Naive thymus-derived CD8-positive, alpha-beta T cell (primary cell): Measurements from ENCODE around the gene ACER1. TPM values are rescaled to one million over a fixed set of nuclear protein-coding genes. Genes with fewer than 3 reads are reported as not detected.

ENCODE experiments used
- ATAC-seq, 2 donors: fragments of 150-1000 bp; cut with Tn5 transposase in 1 of 2; sonication (Bioruptor Pico), chemical (Tn5 transposase) in 1 of 2; 1 replicate in 1 of 2; 2 replicates in 1 of 2; pipeline ENCODE4 v1.10.0; 2021; ENCODE audit warnings: mild to moderate bottlenecking in 2 of 2, moderate library complexity in 2 of 2
- POLR2A ChIA-PET: fragments of 350-600 bp; sonication (Branson Sonifier 250); formaldehyde crosslinking; loops from one replicate; lab custom pipeline; 2021; ENCODE audit warnings: antibody characterized with exemption; lab: Charles Lee
- DNase-seq, 10 donors: peaks; one replicate each; pipeline versions ENCODE4 v3.0.0 to v3.0.0-alpha.2; 2020 to 2022
- H3K27ac Mint-ChIP-seq, 10 donors: one replicate each; pipeline ENCODE4 v1.8.0; 2020 to 2022; ENCODE audit warnings: mild to moderate bottlenecking in 10 of 10, mixed read lengths in 10 of 10, moderate library complexity in 4 of 10, inconsistent platforms in 1 of 10
- H3K27me3 Mint-ChIP-seq, 5 donors: one replicate each; pipeline ENCODE4 v1.8.0; 2021 to 2022; ENCODE audit warnings: mixed read lengths in 5 of 5
- H3K36me3 Mint-ChIP-seq, 3 donors: one replicate each; pipeline ENCODE4 v1.8.0; 2020 to 2022; ENCODE audit warnings: mixed read lengths in 3 of 3, mild to moderate bottlenecking in 2 of 3, inconsistent platforms in 1 of 3
- H3K4me1 Mint-ChIP-seq, 4 donors: one replicate each; pipeline ENCODE4 v1.8.0; 2021 to 2022; ENCODE audit warnings: mixed read lengths in 4 of 4
- H3K4me3 Mint-ChIP-seq, 10 donors: one replicate each; pipeline ENCODE4 v1.8.0; 2020 to 2022; ENCODE audit warnings: mild to moderate bottlenecking in 10 of 10, mixed read lengths in 10 of 10, moderate library complexity in 6 of 10, inconsistent platforms in 1 of 10
- H3K9me3 Mint-ChIP-seq, 9 donors: one replicate each; pipeline ENCODE4 v1.8.0; 2020 to 2022; ENCODE audit warnings: mixed read lengths in 9 of 9, mild to moderate bottlenecking in 3 of 9, inconsistent platforms in 1 of 9, moderate library complexity in 1 of 9
- polyA plus RNA-seq, 3 donors: library from polyadenylated mRNA; unstranded; fragments of 300-500 nt; fragmentation: Illumina TruSeq; gene quantifications; one replicate each; pipeline ENCODE4 v1.2.3, GENCODE V29; 2021
- total RNA-seq, 8 experiments: library from RNA in 2 of 8; stranded (reverse) in 2 of 8; gene quantifications; one replicate each; pipeline ENCODE4 v1.2.3 and lab custom pipeline; 2021 to 2026

Gene ACER1
- total and polyA plus RNA-seq, 5 experiments from 2014 or later: 0.91 to 2.6 (median 1.4) TPM

GRCh38 chr19:6279620-6279930 lies 53.8 kb downstream of the ACER1 start:
- H3K4me1 Mint-ChIP-seq: peaks cover 29 to 52% (median 47%) of the 10 kb centered on the region in 4 donors

GRCh38 chr19:6278740-6279619 lies 54.4 kb downstream of the ACER1 start:
- H3K4me1 Mint-ChIP-seq: peaks cover 29 to 57% (median 53%) of the 10 kb centered on the region in 4 donors
- no peaks in the 10 kb centered on the region for H3K27me3 Mint-ChIP-seq
- peak overlapping the region; percentile 79 to 97 (median 91) for H3K4me3 Mint-ChIP-seq
- no peaks in the 10 kb centered on the region for H3K36me3 Mint-ChIP-seq
- no peaks in the 10 kb centered on the region for H3K9me3 Mint-ChIP-seq
- no peak for ATAC-seq
- peak in 7 of 10 donors; percentile 4 to 30 (median 25) for DNase-seq
- peak overlapping the region; percentile 75 to 96 (median 92) for H3K27ac Mint-ChIP-seq
- POLR2A ChIA-PET: interaction anchor here (0.5 kb wide), 1 partner anchor 82 kb away, joined by 3 read pairs; no protein-coding TSS in a partner anchor

More at GRCh38 chr19:6279620-6279930, 53.8 kb downstream of the ACER1 start:
- peak overlapping the region in 7 of 10 donors; percentile 19 to 81 (median 40) for H3K4me3 Mint-ChIP-seq
- DNase-seq (no peak), ATAC-seq (peak; percentile 52 to 54)
- peak overlapping the region in 1 of 10 donors; percentile 94 for H3K27ac Mint-ChIP-seq
- H3K36me3 Mint-ChIP-seq: no peaks in the 10 kb centered on the region
- H3K9me3 Mint-ChIP-seq: no peaks in the 10 kb centered on the region
- no peaks in the 10 kb centered on the region for H3K27me3 Mint-ChIP-seq
- POLR2A ChIA-PET: no interaction called here

- peak in 1 of 10 donors; percentile 8 for DNase-seq
- Mint-ChIP-seq H3K4me3 (peak overlapping the region; percentile 79 to 97 (median 91)), H3K9me3 (no peaks in the 10 kb centered on the region), H3K27ac (peak overlapping the region; percentile 75 to 96 (median 92)), H3K4me1 (peaks cover 30 to 67% (median 62%) of the 10 kb centered on the region in 4 donors), H3K27me3 (no peaks in the 10 kb centered on the region), H3K36me3 (no peaks in the 10 kb centered on the region)
- POLR2A ChIA-PET: no interaction called here
- no peak for ATAC-seq
Observed at GRCh38 chr19:6278051-6278450, 55.4 kb downstream of the ACER1 start.

- H3K4me3 Mint-ChIP-seq: peak overlapping the region in 6 of 10 donors; percentile 6 to 59 (median 32)
- peaks cover 40 to 79% (median 73%) of the 10 kb centered on the region in 4 donors for H3K4me1 Mint-ChIP-seq
- H3K36me3 Mint-ChIP-seq: peaks cover 0 to 4% (median 0%) of the 10 kb centered on the region in 3 donors
- ATAC-seq: no peak
- DNase-seq: no peak
- H3K27me3 Mint-ChIP-seq: no peaks in the 10 kb centered on the region
- POLR2A ChIA-PET: no interaction called here
- H3K9me3 Mint-ChIP-seq: no peaks in the 10 kb centered on the region
- H3K27ac Mint-ChIP-seq: peak overlapping the region in 8 of 10 donors; percentile 6 to 93 (median 62)
Observed at GRCh38 chr19:6276447-6276846, 57.0 kb downstream of the ACER1 start.

GRCh38 chr19:6275170-6275744 lies 58.2 kb downstream of the ACER1 start:
- no peak for DNase-seq

GRCh38 chr19:6274756-6275155 lies 58.7 kb downstream of the ACER1 start:
- ATAC-seq: no peak
- Mint-ChIP-seq H3K27ac (peak overlapping the region in 7 of 10 donors; percentile 19 to 86 (median 52)), H3K27me3 (no peaks in the 10 kb centered on the region), H3K4me1 (peaks cover 43 to 82% (median 75%) of the 10 kb centered on the region in 4 donors), H3K9me3 (no peaks in the 10 kb centered on the region), H3K36me3 (peaks cover 0 to 21% (median 1%) of the 10 kb centered on the region in 3 donors), H3K4me3 (peak overlapping the region in 1 of 10 donors; percentile 14)
- no peak for DNase-seq
- POLR2A ChIA-PET: no interaction called here

More at GRCh38 chr19:6275170-6275744, 58.2 kb downstream of the ACER1 start:
- Mint-ChIP-seq H3K36me3 (peaks cover 0 to 16% (median 0%) of the 10 kb centered on the region in 3 donors), H3K27ac (peak overlapping the region; percentile 29 to 86 (median 52)), H3K4me1 (peaks cover 42 to 82% (median 74%) of the 10 kb centered on the region in 4 donors), H3K9me3 (no peaks in the 10 kb centered on the region), H3K4me3 (peak overlapping the region in 3 of 10 donors; percentile 7 to 50 (median 8)), H3K27me3 (no peaks in the 10 kb centered on the region)
- no peak for ATAC-seq
- POLR2A ChIA-PET: no interaction called here

GRCh38 chr19:6273701-6274601 lies 59.5 kb downstream of the ACER1 start:
- Mint-ChIP-seq H3K4me3 (peak overlapping the region in 2 of 10 donors; percentile 18 to 45), H3K27ac (peak overlapping the region in 8 of 10 donors; percentile 29 to 86 (median 59)), H3K36me3 (peaks cover 0 to 27% (median 3%) of the 10 kb centered on the region in 3 donors), H3K27me3 (no peaks in the 10 kb centered on the region), H3K9me3 (no peaks in the 10 kb centered on the region), H3K4me1 (peaks cover 41 to 84% (median 73%) of the 10 kb centered on the region in 4 donors)
- ATAC-seq: no peak
- no peak for DNase-seq
- POLR2A ChIA-PET: no interaction called here

- DNase-seq (no peak), ATAC-seq (no peak)
- Mint-ChIP-seq H3K36me3 (peaks cover 0 to 36% (median 3%) of the 10 kb centered on the region in 3 donors), H3K4me3 (peak overlapping the region in 1 of 10 donors; percentile 28), H3K27me3 (no peaks in the 10 kb centered on the region), H3K9me3 (no peaks in the 10 kb centered on the region), H3K27ac (peak overlapping the region in 8 of 10 donors; percentile 27 to 94 (median 59)), H3K4me1 (peaks cover 34 to 82% (median 69%) of the 10 kb centered on the region in 4 donors)
- POLR2A ChIA-PET: no interaction called here
Observed at GRCh38 chr19:6272913-6273600, 60.4 kb downstream of the ACER1 start.

- Mint-ChIP-seq H3K36me3 (peaks cover 0 to 42% (median 3%) of the 10 kb centered on the region in 3 donors), H3K27me3 (no peaks in the 10 kb centered on the region), H3K27ac (peak overlapping the region; percentile 31 to 94 (median 68)), H3K4me3 (peak overlapping the region in 1 of 10 donors; percentile 74), H3K9me3 (no peaks in the 10 kb centered on the region), H3K4me1 (peaks cover 32 to 81% (median 63%) of the 10 kb centered on the region in 4 donors)
- POLR2A ChIA-PET: interaction anchor here (0.6 kb wide), 1 partner anchor 234 kb away, joined by 3 read pairs; no protein-coding TSS in a partner anchor
- no peak for DNase-seq
- ATAC-seq: no peak
Observed at GRCh38 chr19:6272411-6272791, 61.0 kb downstream of the ACER1 start.

GRCh38 chr19:6271721-6272410 lies 61.5 kb downstream of the ACER1 start:
- POLR2A ChIA-PET: interaction anchor here (0.6 kb wide), 1 partner anchor 234 kb away, joined by 3 read pairs; no protein-coding TSS in a partner anchor
- peaks cover 32 to 77% (median 57%) of the 10 kb centered on the region in 4 donors for H3K4me1 Mint-ChIP-seq
- peak overlapping the region in 1 of 10 donors; percentile 74 for H3K4me3 Mint-ChIP-seq

GRCh38 chr19:6271251-6271650 lies 62.2 kb downstream of the ACER1 start:
- DNase-seq (no peak), ATAC-seq (no peak)
- peaks cover 0 to 52% (median 3%) of the 10 kb centered on the region in 3 donors for H3K36me3 Mint-ChIP-seq
- no peaks in the 10 kb centered on the region for H3K9me3 Mint-ChIP-seq
- POLR2A ChIA-PET: no interaction called here
- H3K4me3 Mint-ChIP-seq: no peak overlapping the region
- peak overlapping the region in 5 of 10 donors; percentile 15 to 76 (median 36) for H3K27ac Mint-ChIP-seq
- H3K4me1 Mint-ChIP-seq: peaks cover 29 to 76% (median 51%) of the 10 kb centered on the region in 4 donors
- H3K27me3 Mint-ChIP-seq: no peaks in the 10 kb centered on the region

More at GRCh38 chr19:6271721-6272410, 61.5 kb downstream of the ACER1 start:
- Mint-ChIP-seq H3K27ac (peak overlapping the region in 6 of 10 donors; percentile 62 to 94 (median 83)), H3K27me3 (no peaks in the 10 kb centered on the region), H3K36me3 (peaks cover 0 to 46% (median 3%) of the 10 kb centered on the region in 3 donors), H3K9me3 (no peaks in the 10 kb centered on the region)
- no peak for DNase-seq
- ATAC-seq: no peak
